GM12873 (cell line): ENCODE data around the gene FBXW8.
A peak's percentile ranks its signal among the peaks of the same experiment; 100 is the strongest.

Experiments
- TF ChIP-seq, protein P1 (sequence below): IDR thresholded peaks from 2 replicates; pipeline ENCODE4 v1.5.1; 2012; ENCODE audit warnings: low read depth, mild to moderate bottlenecking, moderate library complexity, low read length, control low read depth; ENCODE audit not compliant: insufficient read depth; ENCODE audit errors: missing control alignments

The FBXW8 gene

DNA sequence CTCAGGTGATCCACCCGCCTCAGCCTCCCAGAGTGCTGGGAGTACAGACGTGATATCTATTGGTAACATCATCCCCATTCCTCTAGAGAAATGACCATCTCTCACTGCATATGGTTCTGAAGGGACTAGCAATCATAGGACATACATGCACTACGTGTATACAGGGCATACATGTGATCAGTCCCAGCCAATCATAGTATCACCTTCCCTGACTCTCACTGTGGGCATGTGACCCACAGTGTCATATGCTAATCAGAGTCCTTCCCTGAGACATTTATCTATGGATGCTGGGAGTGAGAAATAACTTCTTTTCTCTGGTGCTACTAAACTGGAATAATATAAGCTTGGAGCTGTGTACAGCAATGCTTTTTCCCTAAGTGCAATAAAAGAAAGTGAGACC, 12.1 kb upstream of the FBXW8 start:
- TF ChIP-seq, protein P1, sequence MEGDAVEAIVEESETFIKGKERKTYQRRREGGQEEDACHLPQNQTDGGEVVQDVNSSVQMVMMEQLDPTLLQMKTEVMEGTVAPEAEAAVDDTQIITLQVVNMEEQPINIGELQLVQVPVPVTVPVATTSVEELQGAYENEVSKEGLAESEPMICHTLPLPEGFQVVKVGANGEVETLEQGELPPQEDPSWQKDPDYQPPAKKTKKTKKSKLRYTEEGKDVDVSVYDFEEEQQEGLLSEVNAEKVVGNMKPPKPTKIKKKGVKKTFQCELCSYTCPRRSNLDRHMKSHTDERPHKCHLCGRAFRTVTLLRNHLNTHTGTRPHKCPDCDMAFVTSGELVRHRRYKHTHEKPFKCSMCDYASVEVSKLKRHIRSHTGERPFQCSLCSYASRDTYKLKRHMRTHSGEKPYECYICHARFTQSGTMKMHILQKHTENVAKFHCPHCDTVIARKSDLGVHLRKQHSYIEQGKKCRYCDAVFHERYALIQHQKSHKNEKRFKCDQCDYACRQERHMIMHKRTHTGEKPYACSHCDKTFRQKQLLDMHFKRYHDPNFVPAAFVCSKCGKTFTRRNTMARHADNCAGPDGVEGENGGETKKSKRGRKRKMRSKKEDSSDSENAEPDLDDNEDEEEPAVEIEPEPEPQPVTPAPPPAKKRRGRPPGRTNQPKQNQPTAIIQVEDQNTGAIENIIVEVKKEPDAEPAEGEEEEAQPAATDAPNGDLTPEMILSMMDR, result no peak

DNA sequence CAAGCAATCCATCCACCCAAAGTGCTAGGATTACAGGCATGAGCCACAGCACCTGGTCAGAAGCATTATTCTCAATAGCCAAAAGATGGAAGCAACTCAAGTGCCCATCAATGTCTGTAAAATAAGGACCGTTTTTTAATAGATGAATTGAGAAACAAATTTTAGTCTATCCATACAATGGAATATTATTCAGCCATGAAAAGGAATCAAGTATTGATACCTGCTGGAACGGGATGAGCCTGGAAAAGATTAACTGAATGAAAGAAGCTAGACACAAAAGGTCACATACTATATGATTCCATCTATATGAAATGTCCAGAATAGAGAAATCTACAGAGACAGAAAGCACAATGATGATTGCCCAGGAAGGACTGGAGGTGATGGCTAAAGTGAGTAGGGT, 9.1 kb upstream of the FBXW8 start:
- TF ChIP-seq, protein P1, result no peak

DNA sequence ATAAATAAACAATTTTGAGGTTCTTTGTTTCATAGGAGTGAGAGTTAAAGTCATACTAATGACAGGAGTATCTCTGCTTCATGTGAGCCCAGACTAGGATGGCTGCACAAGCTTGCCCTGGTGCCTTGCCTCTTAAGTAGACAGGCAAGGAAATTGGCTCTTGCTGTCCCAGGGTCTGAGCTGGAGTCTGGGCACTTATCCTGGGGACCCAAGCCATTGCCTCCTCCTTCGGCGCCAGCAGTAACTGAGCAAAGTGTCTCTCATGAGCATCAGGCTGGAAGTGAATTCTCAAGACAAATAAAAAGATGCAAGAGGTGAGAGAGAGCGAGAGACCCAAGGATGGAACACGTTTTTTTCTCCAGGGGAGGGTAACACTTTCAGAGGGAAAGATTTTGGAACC, 6.9 kb upstream of the FBXW8 start:
- TF ChIP-seq, protein P1, result no peak

DNA sequence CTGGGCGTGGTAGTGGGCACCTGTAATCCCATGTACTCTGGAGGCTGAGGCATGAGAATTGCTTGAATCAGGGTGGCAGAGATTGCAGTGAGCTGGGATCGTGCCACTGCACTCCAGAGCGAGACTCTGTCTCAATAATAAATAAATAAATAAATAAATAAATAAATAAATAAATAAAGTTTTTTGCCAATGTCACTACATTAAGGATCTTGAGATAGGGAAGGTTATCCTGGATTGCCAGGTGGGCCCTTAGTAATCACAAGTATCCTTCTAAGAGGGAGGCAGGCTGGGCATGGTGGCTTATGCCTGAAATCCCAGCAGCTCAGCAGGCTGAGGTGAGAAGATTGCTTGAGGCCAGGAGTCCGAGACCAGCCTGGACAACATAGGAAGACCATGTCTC, 4.5 kb upstream of the FBXW8 start:
- TF ChIP-seq, protein P1, result no peak

DNA sequence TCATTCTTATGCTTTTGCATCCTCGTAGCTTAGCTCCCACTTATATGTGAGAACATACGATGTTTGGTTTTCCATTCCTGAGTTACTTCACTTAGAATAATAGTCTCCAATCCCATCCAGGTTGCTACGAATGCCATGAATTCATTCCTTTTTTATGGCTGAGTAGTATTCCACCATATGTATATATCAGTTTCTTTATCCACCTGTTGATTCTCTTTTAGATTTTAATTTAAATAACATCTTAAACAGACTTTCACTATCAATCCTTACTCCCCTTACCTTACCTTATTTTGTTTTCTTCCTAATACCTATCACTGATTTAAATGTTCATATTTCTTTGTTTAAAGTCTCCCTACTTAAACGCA, 488 bp upstream of the FBXW8 start:
- TF ChIP-seq, protein P1, result no peak

DNA sequence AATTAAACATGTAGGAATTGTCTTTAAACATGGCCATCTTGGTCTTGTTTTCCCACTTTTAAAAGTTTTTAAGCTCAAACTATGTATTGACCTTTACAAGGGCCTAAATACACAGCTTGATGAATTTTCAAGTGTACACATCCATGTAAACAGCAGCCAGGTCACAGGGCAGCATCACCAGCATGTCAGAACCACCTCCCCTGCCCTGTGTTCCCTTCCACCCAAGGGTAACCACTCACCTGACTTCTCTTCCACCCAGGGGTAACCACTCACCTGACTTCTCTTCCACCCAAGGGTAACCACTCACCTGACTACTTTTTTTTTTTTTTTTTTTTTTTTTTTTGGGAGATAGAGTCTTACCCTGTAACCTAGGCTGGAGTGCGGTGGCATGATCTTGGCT, 4.6 kb downstream of the FBXW8 start:
- TF ChIP-seq, protein P1, result no peak

DNA sequence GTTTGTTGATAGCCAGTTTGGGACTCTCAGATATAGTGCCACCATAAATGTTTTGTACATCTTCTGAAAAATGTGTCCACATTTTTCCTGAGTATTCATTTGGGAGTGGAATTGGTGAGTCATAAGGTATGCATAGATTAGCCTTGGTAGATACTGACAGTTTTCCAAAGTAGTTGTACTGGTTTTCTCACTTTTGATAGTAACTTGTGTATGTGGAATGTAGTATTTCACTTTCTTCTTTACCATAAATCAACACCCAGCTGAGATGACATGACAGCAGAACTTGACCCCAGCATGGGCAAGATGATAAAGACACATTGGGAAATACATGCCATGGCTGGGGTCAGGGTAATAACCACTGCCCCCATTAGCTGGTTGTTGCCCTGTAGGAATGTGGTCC, 5.4 kb downstream of the FBXW8 start:
- TF ChIP-seq, protein P1, result no peak

DNA sequence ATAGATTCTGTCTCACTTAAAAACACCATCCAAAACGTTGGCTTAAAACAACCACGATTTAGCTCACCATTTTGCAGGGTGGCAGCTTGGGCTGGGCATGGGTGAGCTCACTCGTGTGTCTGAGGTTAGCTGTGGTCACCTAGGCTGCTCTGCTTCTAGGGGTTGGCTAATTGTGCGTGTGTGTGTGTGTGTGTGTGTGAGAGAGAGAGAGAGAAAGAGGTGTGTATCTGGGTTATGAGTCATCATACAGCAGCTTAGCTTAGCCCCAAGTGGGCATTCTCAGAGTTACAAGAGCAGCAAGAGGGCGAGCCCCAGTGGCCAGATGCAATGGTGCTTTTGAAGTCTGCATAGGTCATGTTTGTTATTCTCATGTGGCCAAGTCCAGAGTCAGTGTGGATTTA, 6.0 kb downstream of the FBXW8 start:
- TF ChIP-seq, protein P1, result peak; percentile 83
